ENCODE measurements around the gene EARS2.
"Not testable (repeated sequence)": the region's sequence is repeated elsewhere in the genome, so short reads cannot be mapped to it uniquely, and the experiment has no call there.

EARS2 gene

GRCh38 chr16:23504453-23505179 lies 52.5 kb downstream of the EARS2 start:
- peak; percentile 89 for DNase-seq

GRCh38 chr16:23504076-23504452 lies 53.1 kb downstream of the EARS2 start:
- peak; percentile 64 for DNase-seq

- no peak for DNase-seq
Observed at GRCh38 chr16:23502466-23502865, 54.7 kb downstream of the EARS2 start.

- DNase-seq = no peak
Observed at GRCh38 chr16:23501291-23501690, 55.9 kb downstream of the EARS2 start.

- no peak for DNase-seq
Observed at GRCh38 chr16:23500862-23501225, 56.3 kb downstream of the EARS2 start.

- no peak for DNase-seq
Observed at GRCh38 chr16:23500212-23500861, 56.8 kb downstream of the EARS2 start.

GRCh38 chr16:23499801-23500200 lies 57.3 kb downstream of the EARS2 start:
- no peak for DNase-seq

- DNase-seq = no peak
Observed at GRCh38 chr16:23498863-23499262, 58.3 kb downstream of the EARS2 start.

- no peak for DNase-seq
Observed at GRCh38 chr16:23497543-23497868, 59.6 kb downstream of the EARS2 start.

GRCh38 chr16:23496821-23497542 lies 60.2 kb downstream of the EARS2 start:
- DNase-seq = no peak

- no peak for DNase-seq
Observed at GRCh38 chr16:23495671-23496070, 61.5 kb downstream of the EARS2 start.

- no peak for DNase-seq
Observed at GRCh38 chr16:23494188-23494587, 63.0 kb downstream of the EARS2 start.

GRCh38 chr16:23491490-23492391 lies 65.4 kb downstream of the EARS2 start:
- peak; percentile 40 for DNase-seq

GRCh38 chr16:23486480-23486879 lies 70.7 kb downstream of the EARS2 start:
- DNase-seq = no peak

GRCh38 chr16:23485841-23486240 lies 71.3 kb downstream of the EARS2 start:
- DNase-seq = no peak

- no peak for DNase-seq
Observed at GRCh38 chr16:23485257-23485614, 71.9 kb downstream of the EARS2 start.

- no peak for DNase-seq
Observed at GRCh38 chr16:23484510-23485256, 72.5 kb downstream of the EARS2 start.

- not testable (repeated sequence) for DNase-seq
Observed at GRCh38 chr16:23483492-23483891, 73.7 kb downstream of the EARS2 start.

- DNase-seq = no peak
Observed at GRCh38 chr16:23482778-23483177, 74.4 kb downstream of the EARS2 start.

- no peak for DNase-seq
Observed at GRCh38 chr16:23480257-23480656, 76.9 kb downstream of the EARS2 start.

GRCh38 chr16:23479138-23479537 lies 78.0 kb downstream of the EARS2 start:
- DNase-seq = no peak

GRCh38 chr16:23478566-23478965 lies 78.6 kb downstream of the EARS2 start:
- no peak for DNase-seq

- no peak for DNase-seq
Observed at GRCh38 chr16:23476289-23476688, 80.9 kb downstream of the EARS2 start.

Measured in fibroblast of upper back skin (primary cell).